Peyer's patch (tissue), 4 donors: ENCODE results near the gene TMEM131.
"Not testable (repeated sequence)": the region's sequence is repeated elsewhere in the genome, so short reads cannot be mapped to it uniquely, and the experiment has no call there.

Experiments used
- POLR2A ChIP-seq, 2 donors: fragments of 450-650 bp; IDR thresholded peaks; one replicate each; pipeline ENCODE4 v1.5.1; 2017; ENCODE audit warnings: antibody characterized with exemption in 2 of 2, mild to moderate bottlenecking in 2 of 2, moderate library complexity in 2 of 2
- TF ChIP-seq, protein P1 (sequence below), 6 experiments: fragments of 450-650 bp in 4 of 6; fragments of 200-600 bp in 2 of 6; sonication (generic) in 1 of 6; IDR thresholded peaks; one replicate each; pipeline ENCODE4 v1.5.1; 2017 to 2019; ENCODE audit warnings: antibody characterized with exemption in 6 of 6, mild to moderate bottlenecking in 3 of 6, moderate library complexity in 1 of 6

DNA sequence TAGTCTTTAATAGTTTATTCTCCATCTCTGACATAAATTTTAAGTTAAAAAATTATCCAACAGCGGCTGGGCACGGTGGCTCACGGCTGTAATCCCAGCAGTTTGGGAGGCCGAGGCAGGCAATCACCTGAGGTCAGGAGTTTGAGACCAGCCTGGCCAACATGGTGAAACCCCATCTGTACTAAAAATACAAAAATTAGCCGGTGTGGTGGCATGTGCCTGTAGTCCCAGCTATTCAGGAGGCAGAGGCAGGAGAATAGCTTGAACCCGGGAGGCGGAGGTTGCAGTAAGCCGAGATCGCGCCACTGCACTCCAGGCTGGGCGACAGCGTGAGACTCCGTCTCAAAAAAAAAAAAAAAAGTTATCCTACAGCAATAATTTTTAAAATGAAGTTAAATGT, 39.0 kb downstream of the TMEM131 start:
- TF ChIP-seq, protein P1, sequence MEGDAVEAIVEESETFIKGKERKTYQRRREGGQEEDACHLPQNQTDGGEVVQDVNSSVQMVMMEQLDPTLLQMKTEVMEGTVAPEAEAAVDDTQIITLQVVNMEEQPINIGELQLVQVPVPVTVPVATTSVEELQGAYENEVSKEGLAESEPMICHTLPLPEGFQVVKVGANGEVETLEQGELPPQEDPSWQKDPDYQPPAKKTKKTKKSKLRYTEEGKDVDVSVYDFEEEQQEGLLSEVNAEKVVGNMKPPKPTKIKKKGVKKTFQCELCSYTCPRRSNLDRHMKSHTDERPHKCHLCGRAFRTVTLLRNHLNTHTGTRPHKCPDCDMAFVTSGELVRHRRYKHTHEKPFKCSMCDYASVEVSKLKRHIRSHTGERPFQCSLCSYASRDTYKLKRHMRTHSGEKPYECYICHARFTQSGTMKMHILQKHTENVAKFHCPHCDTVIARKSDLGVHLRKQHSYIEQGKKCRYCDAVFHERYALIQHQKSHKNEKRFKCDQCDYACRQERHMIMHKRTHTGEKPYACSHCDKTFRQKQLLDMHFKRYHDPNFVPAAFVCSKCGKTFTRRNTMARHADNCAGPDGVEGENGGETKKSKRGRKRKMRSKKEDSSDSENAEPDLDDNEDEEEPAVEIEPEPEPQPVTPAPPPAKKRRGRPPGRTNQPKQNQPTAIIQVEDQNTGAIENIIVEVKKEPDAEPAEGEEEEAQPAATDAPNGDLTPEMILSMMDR (IDR thresholded peaks at IDR 0.05), result not testable (repeated sequence)
- not testable (repeated sequence) for TF ChIP-seq POLR2A (IDR thresholded peaks at IDR 0.05)
